GM18526 (cell line): ENCODE measurements around the gene GGT7.

ENCODE experiments used
- POLR2A ChIP-seq: IDR thresholded peaks from 3 replicates; pipeline ENCODE4 v1.6.1; 2011; ENCODE audit not compliant: insufficient read length; ENCODE audit errors: extremely low read depth

Gene GGT7

DNA sequence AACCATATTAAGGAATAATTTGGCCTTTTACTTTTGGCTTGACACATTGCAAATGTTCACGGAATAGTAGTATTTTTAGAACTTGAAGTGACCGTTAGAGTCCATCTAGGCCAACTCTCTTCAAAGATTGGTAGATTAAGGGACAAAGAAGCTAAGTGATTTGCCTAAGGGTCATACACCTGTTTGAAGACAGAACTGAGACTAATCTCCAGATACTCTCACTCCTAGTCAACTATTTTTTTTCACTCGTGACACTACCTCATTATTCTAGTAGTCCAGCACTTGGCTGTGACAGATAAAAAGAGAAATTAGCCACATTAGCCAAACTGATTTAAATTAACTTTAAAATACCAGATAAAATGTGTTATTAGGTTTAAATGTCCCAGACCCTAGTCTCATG lies 14.4 kb upstream of the GGT7 start:
- TF ChIP-seq POLR2A: no peak

DNA sequence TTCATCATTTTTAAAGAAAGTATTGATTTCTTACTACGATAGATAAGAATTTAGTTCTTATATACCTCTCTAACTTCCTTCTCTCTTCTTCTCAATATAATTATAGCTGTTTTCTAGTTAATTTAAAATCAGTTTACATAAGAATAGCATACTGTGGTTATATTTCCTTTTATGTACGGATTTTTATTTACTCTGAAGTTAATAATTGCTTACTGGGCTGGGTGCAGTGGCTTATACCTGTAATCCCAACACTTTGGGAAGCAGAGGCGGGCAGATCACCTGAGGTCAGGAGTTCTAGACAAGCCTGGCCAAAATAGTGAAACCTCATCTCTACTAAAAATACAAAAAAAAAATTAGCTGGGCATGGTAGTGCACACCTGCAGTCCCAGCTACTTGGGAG lies 13.5 kb upstream of the GGT7 start:
- no peak for TF ChIP-seq POLR2A

DNA sequence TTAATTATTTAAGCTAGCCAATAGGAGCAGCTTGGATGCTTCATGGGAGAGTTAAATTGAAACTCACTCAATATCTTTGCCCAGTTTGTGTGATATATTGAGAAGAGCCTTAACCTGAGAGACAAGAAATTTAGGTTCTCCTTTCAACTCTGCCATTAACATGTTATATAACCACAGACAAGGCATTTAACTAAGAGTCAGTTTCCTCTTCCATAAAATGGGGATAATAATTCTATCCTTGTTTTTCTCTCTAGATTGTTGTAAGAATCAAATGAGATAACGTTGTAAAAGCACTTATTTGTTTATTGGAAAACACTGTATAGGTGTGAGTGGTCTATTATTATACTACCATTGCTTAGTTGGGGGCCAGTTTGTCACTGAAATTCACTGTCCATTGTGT lies 11.6 kb upstream of the GGT7 start:
- TF ChIP-seq POLR2A: no peak

DNA sequence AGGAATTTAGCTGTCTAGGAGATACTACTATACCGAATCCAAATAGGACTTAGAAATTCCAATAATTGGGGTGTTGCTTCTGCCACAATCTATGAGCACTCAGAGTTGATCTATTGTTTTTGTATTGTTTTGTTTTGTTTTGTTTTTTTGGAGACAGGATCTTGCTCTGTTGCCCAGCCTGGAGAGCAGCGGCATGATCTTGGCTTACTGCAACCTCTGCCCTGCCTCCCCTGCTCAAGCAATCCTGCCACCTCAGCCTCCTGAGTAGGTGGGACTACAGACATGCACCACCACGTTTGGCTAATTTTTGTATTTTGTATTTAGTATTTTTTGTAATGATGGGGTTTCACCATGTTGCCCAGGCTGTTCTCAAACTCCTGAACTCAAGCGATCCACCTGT lies 11.2 kb upstream of the GGT7 start:
- TF ChIP-seq POLR2A: no peak

DNA sequence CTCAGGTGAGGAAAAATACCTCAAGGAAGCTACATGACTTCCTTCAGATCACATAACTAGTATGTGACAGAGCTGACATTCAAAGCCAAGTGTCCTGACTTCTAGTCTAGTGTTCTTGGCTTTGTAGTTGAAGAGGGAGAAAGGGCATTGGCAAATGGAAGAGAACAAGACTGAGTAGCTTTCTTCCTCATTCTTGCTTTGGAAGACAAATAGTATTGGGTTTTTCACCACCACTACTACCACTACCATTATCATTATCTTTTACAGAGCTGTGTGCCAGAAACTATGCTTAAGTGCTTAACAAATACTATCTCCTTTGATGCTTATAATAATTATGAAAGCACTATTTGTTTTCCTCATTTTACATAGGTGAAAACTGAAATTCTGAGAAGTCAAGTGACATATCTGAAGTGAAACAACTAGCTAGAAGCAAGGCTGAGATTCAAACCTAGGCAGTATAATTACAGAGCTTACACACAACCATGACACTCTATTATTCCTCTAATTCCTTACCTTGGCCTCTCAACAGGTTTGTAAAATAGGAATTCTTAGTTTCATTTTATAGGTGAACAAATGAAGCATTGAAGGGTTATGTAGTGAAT lies 10.5 kb upstream of the GGT7 start:
- no peak for TF ChIP-seq POLR2A

DNA sequence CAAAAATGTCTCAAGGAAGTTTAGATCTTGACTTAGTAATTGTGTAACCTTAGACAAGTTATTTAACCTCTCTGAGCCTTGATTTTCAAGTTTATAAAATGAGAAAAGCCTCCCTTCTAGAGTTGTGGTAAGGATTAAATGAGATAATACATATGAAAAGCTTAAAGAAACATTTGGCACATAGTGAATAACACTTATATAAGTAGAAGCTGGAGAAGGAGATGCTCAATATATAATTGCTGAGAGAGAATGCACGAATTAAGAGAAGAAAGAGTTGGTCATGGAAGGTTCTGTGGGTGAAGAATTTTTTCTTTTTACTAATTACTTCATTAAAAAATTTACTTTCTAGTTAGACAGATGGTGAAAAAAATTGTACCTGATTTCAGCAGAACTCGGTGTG lies 9.0 kb upstream of the GGT7 start:
- no peak for TF ChIP-seq POLR2A

DNA sequence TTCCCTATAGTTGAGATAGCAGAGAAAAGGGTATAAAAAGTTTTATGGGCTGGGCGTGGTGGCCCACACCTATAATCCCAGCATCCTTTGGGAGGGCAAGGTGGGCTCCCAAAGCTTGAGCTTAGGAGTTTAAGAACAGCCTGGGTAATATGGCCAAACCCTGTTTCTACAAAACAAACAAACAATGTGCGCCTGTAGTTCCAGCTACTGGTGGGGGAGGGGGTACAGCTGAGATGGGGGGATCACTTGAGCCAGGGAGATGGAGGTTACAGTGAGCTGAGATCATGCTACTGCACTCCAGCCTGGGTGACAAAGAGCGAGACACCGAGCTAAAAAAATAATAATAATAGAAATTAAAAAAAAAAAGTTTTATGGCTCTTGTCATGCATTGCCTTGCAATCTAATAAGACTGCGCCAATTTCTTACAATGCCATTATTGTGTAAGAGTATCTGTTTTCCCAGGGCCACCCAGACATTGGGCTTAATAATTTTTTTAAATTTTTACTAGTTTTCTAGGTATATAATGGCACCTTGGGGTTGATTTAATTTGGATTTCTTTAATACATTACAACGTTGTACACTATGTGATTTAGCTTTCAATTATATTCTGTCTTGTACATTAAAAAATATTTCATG lies 7.7 kb upstream of the GGT7 start:
- no peak for TF ChIP-seq POLR2A

DNA sequence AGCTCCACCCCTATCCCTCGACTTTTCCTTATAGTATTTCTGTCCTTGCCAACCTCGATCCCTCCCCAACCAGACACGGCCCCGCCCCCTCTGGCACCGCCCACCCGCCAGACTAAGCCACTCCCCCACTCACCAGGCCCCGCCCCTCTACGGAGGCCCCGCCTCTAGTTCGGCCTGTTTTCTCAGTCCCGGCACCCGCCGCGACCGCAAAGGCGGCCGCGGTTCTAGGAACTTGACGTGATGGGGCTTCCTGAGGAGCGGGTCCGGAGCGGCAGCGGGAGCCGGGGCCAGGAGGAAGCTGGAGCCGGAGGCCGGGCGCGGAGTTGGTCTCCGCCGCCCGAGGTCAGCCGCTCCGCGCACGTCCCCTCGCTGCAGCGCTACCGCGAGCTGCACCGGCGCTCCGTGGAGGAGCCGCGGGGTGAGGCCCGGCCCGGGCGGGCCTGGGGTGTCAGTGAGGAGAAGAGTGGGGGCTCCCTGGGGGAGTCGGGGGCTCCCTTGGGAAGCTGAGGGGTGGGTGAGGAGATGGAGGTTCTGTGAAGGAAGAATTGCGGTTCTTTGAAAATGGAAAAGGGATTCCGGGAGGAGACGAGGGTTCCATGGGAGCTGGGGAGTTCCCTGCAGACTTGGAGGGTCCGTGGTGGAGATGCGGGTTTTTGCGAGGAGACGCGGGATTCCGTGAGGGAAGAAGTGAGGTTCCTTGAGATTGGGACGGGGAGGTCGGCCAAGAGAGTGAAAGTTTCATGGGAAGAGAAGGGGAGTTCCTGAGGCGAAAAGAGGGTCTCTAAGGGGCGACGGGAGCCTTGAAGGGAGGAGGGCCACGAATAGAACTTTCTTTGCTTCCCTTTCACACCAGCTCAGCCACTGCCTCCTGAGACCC lies 4.0 kb upstream of the GGT7 start, which contains the start of gene ACSS2:
Gene ACSS2, plus strand, starts transcription at position 207 of the 877 bp plus-strand sequence. Its CDS starts 34 bp downstream, at position 241.
- no peak for TF ChIP-seq POLR2A

DNA sequence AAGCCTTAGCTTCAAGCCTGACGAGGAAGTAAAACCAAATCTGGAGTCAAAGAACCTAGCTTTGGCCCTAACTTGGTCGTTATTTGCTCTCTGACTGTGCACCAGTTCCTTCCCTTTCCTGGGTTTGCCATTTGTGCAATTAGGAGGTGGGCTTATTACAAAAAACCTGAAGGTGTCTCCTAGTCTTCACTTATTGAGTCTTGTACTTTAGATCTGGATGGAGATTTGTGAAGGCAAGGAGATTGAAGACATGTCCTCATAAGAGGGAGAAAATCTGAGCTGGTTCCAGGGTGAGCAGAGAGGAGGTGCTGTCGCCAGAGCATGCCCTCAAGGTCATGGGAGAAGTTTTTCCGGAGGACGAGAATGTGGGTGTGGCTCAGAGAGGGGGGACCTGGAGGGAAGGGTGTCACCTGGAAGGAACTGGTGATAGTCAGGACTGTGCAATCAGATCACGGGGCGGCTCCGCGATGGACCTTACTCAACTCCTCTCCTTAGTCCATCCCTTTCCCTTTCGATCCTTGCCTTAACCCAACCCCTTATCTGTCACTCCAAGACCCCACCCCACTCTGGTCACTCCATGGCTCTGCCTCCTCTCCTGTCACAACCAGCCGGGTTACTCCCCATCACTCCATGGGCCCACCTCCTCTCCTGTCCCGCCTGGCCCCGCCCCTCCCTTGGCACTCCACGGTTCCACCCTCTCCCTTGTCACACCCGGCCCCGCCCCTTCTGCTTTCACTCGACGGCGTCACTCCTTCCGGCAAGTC lies 3.2 kb upstream of the GGT7 start:
- no peak for TF ChIP-seq POLR2A

DNA sequence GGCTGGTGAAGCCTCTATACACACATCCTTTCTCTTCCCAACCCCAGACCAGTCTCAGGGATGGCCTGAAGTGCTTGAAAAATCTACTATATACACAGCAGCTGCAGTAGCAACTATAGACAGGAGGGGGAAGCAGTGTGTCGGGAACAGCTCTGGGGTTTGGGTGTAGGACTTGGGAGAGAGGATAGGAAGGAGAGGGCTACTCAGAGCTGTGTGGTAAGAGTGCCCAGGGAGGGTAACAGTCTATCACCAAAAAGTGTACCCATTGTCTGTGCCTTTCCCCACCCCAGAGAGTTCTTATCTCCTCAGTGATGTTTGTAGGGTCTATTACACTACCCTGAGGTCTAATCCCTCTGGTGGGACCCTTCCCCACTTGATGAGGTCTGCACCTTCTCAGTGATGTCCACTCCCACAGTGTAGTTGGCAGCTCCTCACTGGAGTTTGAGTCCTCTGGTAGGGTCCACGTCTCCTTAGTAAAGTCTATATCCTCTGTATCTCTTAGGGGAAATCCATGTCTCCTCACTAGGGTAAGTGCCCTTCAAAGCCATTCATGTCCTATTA lies 1.5 kb upstream of the GGT7 start:
- TF ChIP-seq POLR2A: no peak

DNA sequence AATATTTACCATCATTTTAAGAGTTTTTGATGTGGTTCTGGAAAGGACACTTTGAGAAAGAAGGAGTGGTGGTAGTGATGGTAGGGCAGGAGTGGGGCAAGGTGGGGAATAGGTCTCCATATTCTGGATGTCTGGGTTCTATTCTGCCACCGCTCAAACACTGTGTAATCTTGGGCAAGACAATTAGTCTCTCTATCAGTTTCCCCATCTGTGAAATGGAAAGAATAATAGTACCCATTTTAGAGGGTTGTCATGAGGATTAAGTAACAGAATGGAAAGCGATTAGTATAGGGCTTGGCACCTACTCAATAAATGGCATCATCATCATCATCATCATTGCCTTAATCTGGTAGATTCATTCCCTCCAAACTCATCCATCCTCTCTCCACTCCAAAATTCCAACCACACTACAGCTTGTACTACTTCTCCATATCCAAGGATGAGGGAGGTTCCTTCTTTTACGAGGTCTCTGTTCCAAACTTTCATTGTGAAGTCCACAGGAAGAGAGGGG lies 982 bp upstream of the GGT7 start:
- no peak for TF ChIP-seq POLR2A

DNA sequence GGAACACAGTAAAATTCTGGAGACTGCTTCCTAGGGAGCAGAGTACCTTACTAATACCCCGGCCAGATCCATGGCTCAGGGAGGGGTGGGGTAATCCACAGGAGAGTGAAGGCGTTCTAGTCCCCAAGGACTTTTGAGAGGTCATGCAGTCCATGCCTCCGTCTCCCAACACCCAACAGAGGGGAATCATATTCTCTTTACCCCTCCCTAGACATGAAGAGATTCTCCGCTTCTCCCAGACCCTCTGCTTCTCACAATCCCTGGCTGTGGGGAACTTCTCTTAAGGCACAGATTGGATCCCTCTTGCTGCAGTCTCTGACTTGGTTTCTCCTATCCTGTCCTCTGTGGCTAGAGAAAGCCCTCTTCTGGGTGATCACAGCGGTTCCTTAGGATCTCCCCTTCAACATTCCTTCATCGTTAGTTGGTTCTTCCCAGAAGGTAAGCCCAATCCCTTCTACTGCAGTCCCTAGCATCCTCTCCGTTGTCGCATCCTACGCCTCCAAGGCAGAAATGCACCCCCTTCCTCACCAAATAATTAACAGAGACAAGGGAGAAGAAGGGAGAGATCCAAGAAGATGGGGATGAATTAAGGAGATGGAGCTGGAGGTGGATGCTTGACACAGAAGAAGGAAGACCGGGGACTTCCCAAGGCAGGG lies 562 bp downstream of the GGT7 start:
- no peak for TF ChIP-seq POLR2A

DNA sequence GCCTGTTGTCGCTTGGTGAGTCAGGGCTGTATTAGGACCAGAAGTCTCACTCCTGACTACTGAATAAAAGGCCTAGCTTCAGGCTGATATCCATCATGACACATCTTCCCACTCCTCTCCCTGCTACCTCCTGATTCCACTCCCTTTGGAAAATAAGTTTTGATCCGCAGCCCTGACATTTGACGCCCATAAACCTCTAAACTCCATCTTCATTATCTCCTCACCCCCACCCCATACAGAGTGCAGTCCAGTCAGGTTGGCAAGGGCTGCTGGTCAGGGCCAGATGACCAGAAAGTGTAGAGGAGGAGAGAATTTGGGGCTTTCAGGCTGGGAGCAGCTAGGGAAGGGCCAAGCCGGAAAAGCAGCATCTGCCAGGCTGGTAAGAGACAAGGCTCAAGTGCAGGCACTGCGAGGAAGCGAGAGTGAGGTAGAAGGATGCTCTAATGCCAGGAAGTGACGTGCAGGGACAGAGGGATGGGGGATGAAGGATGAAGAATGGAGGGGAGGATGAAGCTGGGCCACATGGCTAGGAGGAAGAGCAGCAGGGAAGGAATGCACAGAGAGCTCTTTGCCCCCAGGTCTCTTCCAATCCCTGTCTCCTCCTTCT lies 1.2 kb downstream of the GGT7 start:
- TF ChIP-seq POLR2A: no peak

DNA sequence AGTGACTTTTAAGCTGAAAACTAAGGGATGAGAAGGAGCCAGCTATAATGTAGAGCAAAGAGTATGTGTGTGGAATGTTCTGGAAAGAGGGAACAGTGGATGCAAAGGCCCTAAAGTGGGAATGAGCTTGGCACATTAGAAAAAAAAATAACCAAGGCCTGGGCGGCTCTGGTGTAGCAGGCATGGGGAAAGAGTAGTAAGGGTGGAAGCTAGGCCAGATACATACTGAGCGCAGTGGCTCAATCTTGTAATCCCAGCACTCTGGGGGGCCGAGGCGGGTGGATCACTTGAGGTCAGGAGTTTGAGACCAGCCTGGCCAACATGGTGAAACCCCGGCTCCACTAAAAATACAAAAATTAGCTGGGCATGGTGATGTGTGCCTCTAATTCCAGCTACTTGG lies 8.4 kb downstream of the GGT7 start:
- TF ChIP-seq POLR2A: no peak
